Middle frontal gyrus (tissue), 1 donor: ENCODE measurements around the gene SMYD2.

ENCODE experiments used
- DNase-seq: peaks from one replicate; pipeline ENCODE4 v3.0.0-alpha.2; 2015; ENCODE audit warnings: low spot score; ENCODE audit errors: extremely low spot score

Gene SMYD2

GRCh38 chr1:214281021-214281719 lies at the start of gene SMYD2:
Gene SMYD2 (plus strand): TSS chr1:214281159. CDS start chr1:214281255, 96 bp downstream.
- peak; percentile 37 for DNase-seq

- DNase-seq = no peak
Observed at GRCh38 chr1:214233856-214234634, 46.9 kb upstream of the SMYD2 start.

- DNase-seq = no peak
Observed at GRCh38 chr1:214234635-214235025, 46.3 kb upstream of the SMYD2 start.

GRCh38 chr1:214236477-214236876 lies 44.5 kb upstream of the SMYD2 start:
- no peak for DNase-seq

GRCh38 chr1:214241060-214241459 lies 39.9 kb upstream of the SMYD2 start:
- no peak for DNase-seq

GRCh38 chr1:214244252-214244651 lies 36.7 kb upstream of the SMYD2 start:
- DNase-seq = no peak

- no peak for DNase-seq
Observed at GRCh38 chr1:214244841-214245240, 36.1 kb upstream of the SMYD2 start.

GRCh38 chr1:214247501-214248041 lies 33.4 kb upstream of the SMYD2 start:
- no peak for DNase-seq

- no peak for DNase-seq
Observed at GRCh38 chr1:214248311-214249085, 32.5 kb upstream of the SMYD2 start.

- no peak for DNase-seq
Observed at GRCh38 chr1:214249651-214250050, 31.3 kb upstream of the SMYD2 start.

- DNase-seq = no peak
Observed at GRCh38 chr1:214251354-214251753, 29.6 kb upstream of the SMYD2 start.

GRCh38 chr1:214255509-214255908 lies 25.4 kb upstream of the SMYD2 start:
- DNase-seq = no peak

- no peak for DNase-seq
Observed at GRCh38 chr1:214259353-214259977, 21.5 kb upstream of the SMYD2 start.

GRCh38 chr1:214260561-214261205 lies 20.3 kb upstream of the SMYD2 start:
- DNase-seq = no peak

GRCh38 chr1:214261206-214262123 lies 19.5 kb upstream of the SMYD2 start:
- DNase-seq = peak; percentile 62

GRCh38 chr1:214264196-214264595 lies 16.8 kb upstream of the SMYD2 start:
- DNase-seq = no peak

GRCh38 chr1:214264976-214265375 lies 16.0 kb upstream of the SMYD2 start:
- DNase-seq = no peak

GRCh38 chr1:214270097-214270650 lies 10.8 kb upstream of the SMYD2 start:
- DNase-seq = no peak

GRCh38 chr1:214271174-214271858 lies 9.6 kb upstream of the SMYD2 start:
- no peak for DNase-seq
